Activated T-cell treated with anti-CD3 and anti-CD28 coated beads, Interleukin-2, amount 50 U/mL, for 48 hours (primary cell): ENCODE data around the gene PTPRCAP.
"Not testable (repeated sequence)": the region's sequence is repeated elsewhere in the genome, so short reads cannot be mapped to it uniquely, and the experiment has no call there.

Experiments
- DNase-seq, 2 experiments: peaks; one replicate each; pipeline ENCODE4 v3.0.0-alpha.2; 2020

The PTPRCAP gene

GRCh38 chr11:67440229-67441097 lies 3.0 kb upstream of the PTPRCAP start:
- peak; percentile 41 to 49 for DNase-seq

- peak; percentile 68 to 74 for DNase-seq
Measured at GRCh38 chr11:67439321-67440228, 2.1 kb upstream of the PTPRCAP start.

- peak; percentile 85 to 90 for DNase-seq
Measured at GRCh38 chr11:67438158-67438902, 848 bp upstream of the PTPRCAP start.

- no peak for DNase-seq
Measured at GRCh38 chr11:67437809-67438157, 301 bp upstream of the PTPRCAP start.

- peak; percentile 86 for DNase-seq
Measured at GRCh38 chr11:67436459-67437081, 912 bp downstream of the PTPRCAP start.

- peak in 1 of 2 experiments; percentile 42 for DNase-seq
Measured at GRCh38 chr11:67435727-67436458, 1.6 kb downstream of the PTPRCAP start.

GRCh38 chr11:67435031-67435726 lies 2.3 kb downstream of the PTPRCAP start:
- DNase-seq, result peak; percentile 60 to 66

- DNase-seq, result peak; percentile 63 to 68
Measured at GRCh38 chr11:67434395-67434881, 3.0 kb downstream of the PTPRCAP start.

GRCh38 chr11:67433536-67434394 lies 3.7 kb downstream of the PTPRCAP start:
- peak; percentile 47 to 54 for DNase-seq

- peak in 1 of 2 experiments; percentile 25 for DNase-seq
Measured at GRCh38 chr11:67432655-67433349, 4.7 kb downstream of the PTPRCAP start.

- no peak for DNase-seq
Measured at GRCh38 chr11:67431346-67432249, 5.9 kb downstream of the PTPRCAP start.

GRCh38 chr11:67429722-67430121 lies 7.8 kb downstream of the PTPRCAP start:
- DNase-seq, result no peak

- no peak for DNase-seq
Measured at GRCh38 chr11:67429038-67429668, 8.3 kb downstream of the PTPRCAP start.

- peak; percentile 100 for DNase-seq
Measured at GRCh38 chr11:67428052-67429001, 9.2 kb downstream of the PTPRCAP start, which contains the start of gene RPS6KB2. RPS6KB2 (plus strand) TSS chr11:67428494; CDS start chr11:67428546, 52 bp downstream.

- DNase-seq, result not testable (repeated sequence)
Measured at GRCh38 chr11:67427364-67427859, 10.1 kb downstream of the PTPRCAP start.
